HEK293T (cell line): ENCODE data around the gene MROH7.

Experiments used
- CTCF ChIA-PET: fragments of 350-600 bp; formaldehyde crosslinking; extraction: SDS; loops from one replicate; lab custom pipeline; 2021; ENCODE audit warnings: antibody characterized with exemption, inconsistent platforms; lab: Yijun Ruan, JAX
- POLR2A ChIA-PET: fragments of 350-600 bp; formaldehyde crosslinking; extraction: SDS; loops from one replicate; lab custom pipeline; 2020; ENCODE audit warnings: antibody characterized with exemption, inconsistent platforms; lab: Yijun Ruan, JAX
- DNase-seq: peaks from one replicate; pipeline ENCODE4 v3.0.0; 2012; ENCODE audit warnings: mixed read lengths; ENCODE audit errors: extremely low spot score
- ARNT ChIP-seq: fragments of 450-650 bp; IDR thresholded peaks from 2 replicates; pipeline ENCODE4 v1.6.1; 2017; ENCODE audit warnings: mild to moderate bottlenecking
- BHLHE40 ChIP-seq: fragments of 450-650 bp; IDR thresholded peaks from 2 replicates; pipeline ENCODE4 v1.6.1; 2016; ENCODE audit warnings: mild to moderate bottlenecking, moderate library complexity, borderline replicate concordance
- CTBP1 ChIP-seq: fragments of 450-650 bp; IDR thresholded peaks from 2 replicates; pipeline ENCODE4 v1.6.1; 2016; ENCODE audit warnings: borderline replicate concordance
- ELF4 ChIP-seq: fragments of 450-650 bp; IDR thresholded peaks from 2 replicates; pipeline ENCODE4 v1.6.1; 2017; ENCODE audit warnings: antibody characterized with exemption
- FOXA1 ChIP-seq: fragments of 450-650 bp; IDR thresholded peaks from 2 replicates; pipeline ENCODE4 v1.6.1; 2016; ENCODE audit warnings: mild to moderate bottlenecking
- FOXK2 ChIP-seq: fragments of 450-650 bp; IDR thresholded peaks from 2 replicates; pipeline ENCODE4 v1.6.1; 2016; ENCODE audit warnings: mild to moderate bottlenecking
- FOXM1 ChIP-seq: fragments of 450-650 bp; IDR thresholded peaks from 2 replicates; pipeline ENCODE4 v1.6.1; 2017; ENCODE audit warnings: mild to moderate bottlenecking, borderline replicate concordance
- HDGF ChIP-seq: fragments of 450-650 bp; IDR thresholded peaks from 2 replicates; pipeline ENCODE4 v1.6.1; 2017; ENCODE audit warnings: antibody characterized with exemption, borderline replicate concordance
- L3MBTL2 ChIP-seq: fragments of 450-650 bp; conservative IDR thresholded peaks from 2 replicates; pipeline ENCODE4 v1.6.1; 2016; ENCODE audit warnings: mild to moderate bottlenecking
- LEF1 ChIP-seq: fragments of 450-650 bp; IDR thresholded peaks from 2 replicates; pipeline ENCODE4 v1.6.1; 2017; ENCODE audit warnings: mild to moderate bottlenecking, borderline replicate concordance
- NFRKB ChIP-seq: fragments of 450-650 bp; IDR thresholded peaks from 2 replicates; pipeline ENCODE4 v1.6.1; 2016; ENCODE audit warnings: mild to moderate bottlenecking, moderate library complexity
- PKNOX1 ChIP-seq: fragments of 450-650 bp; IDR thresholded peaks from 2 replicates; pipeline ENCODE4 v1.6.1; 2016
- SP1 ChIP-seq: fragments of 450-650 bp; IDR thresholded peaks from 2 replicates; pipeline ENCODE4 v1.6.1; 2017
- SUZ12 ChIP-seq: fragments of 450-650 bp; IDR thresholded peaks from 2 replicates; pipeline ENCODE4 v1.6.1; 2016; ENCODE audit warnings: mild to moderate bottlenecking
- TARDBP ChIP-seq: fragments of 450-650 bp; IDR thresholded peaks from 2 replicates; pipeline ENCODE4 v1.6.1; 2016
- ZNF384 ChIP-seq: fragments of 450-650 bp; IDR thresholded peaks from 2 replicates; pipeline ENCODE4 v1.6.1; 2016

Gene MROH7

DNA sequence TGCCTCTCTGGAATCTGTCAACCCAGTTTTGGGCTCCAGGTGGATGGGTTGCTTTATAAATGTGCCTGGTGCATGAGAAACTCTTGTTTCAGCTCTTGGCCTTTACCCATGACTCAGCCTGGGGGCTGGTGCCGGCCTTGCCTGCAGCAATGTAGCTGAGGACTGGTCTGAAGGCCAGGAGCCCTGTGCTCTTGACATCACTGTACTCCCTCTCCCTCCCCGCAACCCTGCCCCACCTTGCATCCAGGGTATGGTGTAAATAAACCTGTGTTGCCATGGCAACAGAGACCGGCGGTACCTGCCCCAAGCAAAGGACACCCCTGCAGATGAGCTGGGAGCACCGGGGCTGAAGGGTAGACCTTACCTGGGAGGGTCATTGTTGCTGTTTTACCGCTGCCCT is 31.5 kb upstream of the MROH7 start:
- ChIA-PET CTCF (no interaction called here), POLR2A (no interaction called here)
- DNase-seq: no peak
- no peak for TF ChIP-seq FOXA1
- no peak for TF ChIP-seq CTBP1

DNA sequence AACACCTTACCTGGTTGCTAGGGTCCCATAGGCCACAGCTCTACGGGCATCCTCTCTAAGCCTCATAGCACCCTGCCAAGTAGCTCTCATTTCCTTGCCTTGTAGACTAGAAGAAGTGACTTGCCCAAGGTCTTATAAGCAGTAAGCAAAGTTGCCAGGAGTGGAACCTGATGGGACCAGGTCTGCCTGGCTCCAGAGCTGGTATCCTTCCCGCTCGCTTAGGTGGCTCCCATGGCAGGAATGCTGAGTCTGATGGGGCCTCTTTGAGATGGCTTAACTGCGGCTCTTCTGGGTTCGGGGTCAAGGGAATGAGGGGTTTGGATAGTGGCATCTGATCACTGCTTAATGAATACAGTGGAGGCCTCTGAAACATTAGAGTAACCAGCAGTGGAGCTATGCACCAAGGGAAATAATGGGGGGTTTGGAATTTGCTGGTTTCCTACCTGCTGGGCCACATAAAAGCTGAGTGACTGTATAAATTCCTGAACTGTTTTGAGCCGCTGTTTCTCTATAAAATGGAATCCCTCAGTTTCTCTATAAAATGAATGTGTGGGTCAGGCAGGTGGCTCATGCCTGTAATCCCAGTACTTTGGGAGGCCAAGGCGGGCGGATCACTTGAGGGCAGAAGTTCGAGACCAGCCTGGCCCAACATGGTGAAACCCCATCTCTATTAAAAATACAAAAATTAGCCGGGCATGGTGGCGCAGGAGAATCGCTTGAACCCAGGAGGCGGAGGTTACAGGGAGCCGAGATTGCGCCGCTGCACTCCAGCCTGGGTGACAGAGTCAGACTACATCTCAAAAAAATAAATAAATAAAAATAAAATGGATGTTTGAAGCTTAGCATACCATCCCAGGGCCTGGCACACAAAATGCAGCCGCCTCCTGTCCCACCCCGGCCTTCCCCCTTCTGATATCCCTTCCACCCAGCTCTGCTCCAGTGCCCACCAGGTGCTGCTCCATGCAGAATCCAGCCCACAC is 30.7 kb upstream of the MROH7 start:
- POLR2A ChIA-PET: no interaction called here
- TF ChIP-seq FOXA1 (no peak), HDGF (no peak), PKNOX1 (no peak), CTBP1 (no peak), SP1 (no peak), NFRKB (no peak), L3MBTL2 (no peak), FOXM1 (no peak), TARDBP (no peak), LEF1 (no peak), BHLHE40 (no peak), ELF4 (no peak), SUZ12 (no peak)
- DNase-seq: no peak
- CTCF ChIA-PET: no interaction called here

DNA sequence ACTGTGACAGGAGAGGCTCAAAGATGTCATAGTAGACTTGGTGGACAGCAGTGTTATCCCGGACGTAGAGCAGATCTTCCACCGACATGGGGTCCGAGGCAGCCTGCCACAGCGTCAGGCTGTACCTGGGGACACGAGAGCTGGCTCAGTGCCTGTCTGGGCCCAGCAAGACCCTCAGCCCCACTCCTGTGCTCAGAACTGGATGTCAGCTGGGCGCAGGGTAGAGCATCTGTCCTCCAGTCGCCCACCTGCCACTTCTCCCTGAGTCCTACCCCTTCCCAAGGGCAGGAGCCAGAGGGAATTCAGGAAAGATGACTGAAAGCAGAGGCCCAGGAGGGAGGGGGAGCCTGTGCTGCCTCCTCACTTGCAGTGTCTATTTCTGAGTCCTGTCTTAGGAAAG is 30.0 kb upstream of the MROH7 start:
- CTCF ChIA-PET: no interaction called here
- TF ChIP-seq PKNOX1: no peak
- TF ChIP-seq FOXA1: no peak
- no peak for TF ChIP-seq SUZ12
- no peak for TF ChIP-seq ZNF384
- TF ChIP-seq BHLHE40: no peak
- no peak for TF ChIP-seq FOXK2
- no peak for TF ChIP-seq LEF1
- no peak for TF ChIP-seq SP1
- no peak for TF ChIP-seq NFRKB
- TF ChIP-seq HDGF: no peak
- TF ChIP-seq L3MBTL2: no peak
- TF ChIP-seq FOXM1: no peak
- no peak for TF ChIP-seq ARNT
- no peak for TF ChIP-seq TARDBP
- no peak for TF ChIP-seq ELF4
- no peak for TF ChIP-seq CTBP1
- no peak for DNase-seq
- POLR2A ChIA-PET: no interaction called here

DNA sequence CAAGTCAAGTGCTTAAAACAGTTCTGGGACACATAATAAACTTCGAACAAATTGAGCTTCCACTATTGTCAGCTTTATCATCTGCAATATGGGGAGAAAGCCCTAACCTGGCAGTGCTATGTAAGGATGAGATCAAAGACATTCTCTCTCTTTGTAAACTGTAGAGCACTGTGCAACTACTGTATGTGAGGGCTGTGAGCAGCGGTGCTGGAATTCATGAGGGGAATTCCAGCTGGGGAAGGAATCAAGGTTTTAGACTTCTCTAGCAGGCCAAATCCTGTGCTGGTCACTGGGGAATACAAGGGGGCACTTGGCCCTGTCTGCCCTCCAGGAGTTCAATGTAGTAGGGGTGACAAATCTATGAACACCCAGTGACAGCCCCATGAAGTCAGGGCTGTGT is 27.6 kb upstream of the MROH7 start:
- ChIA-PET CTCF (no interaction called here), POLR2A (no interaction called here)
- TF ChIP-seq NFRKB (no peak), SP1 (no peak), ELF4 (no peak), TARDBP (no peak), HDGF (no peak), LEF1 (no peak), FOXA1 (no peak), L3MBTL2 (no peak), ZNF384 (no peak)
- no peak for DNase-seq

DNA sequence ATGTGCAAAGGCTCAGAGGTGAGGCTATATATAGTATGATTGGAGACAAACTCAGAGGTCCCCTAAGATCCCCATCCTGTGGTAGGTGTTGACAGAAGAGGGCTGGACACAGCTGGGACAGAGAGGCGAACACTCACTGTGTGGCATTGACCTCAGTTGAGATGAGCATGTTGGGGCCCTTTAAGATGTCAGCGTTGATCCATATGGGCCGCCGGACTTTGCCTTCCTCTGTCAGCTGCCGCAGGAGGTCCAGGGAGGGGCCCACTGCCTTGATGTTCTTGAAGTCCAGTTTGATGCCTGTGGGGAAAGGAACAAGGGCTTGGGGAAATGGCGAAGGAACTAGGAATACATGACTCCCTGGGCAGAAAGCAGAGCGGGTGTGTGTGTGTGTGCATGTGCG is 27.0 kb upstream of the MROH7 start:
- ChIA-PET POLR2A (no interaction called here), CTCF (no interaction called here)
- TF ChIP-seq PKNOX1: no peak
- TF ChIP-seq HDGF: no peak
- no peak for TF ChIP-seq BHLHE40
- no peak for TF ChIP-seq NFRKB
- TF ChIP-seq ELF4: no peak
- no peak for TF ChIP-seq FOXA1
- no peak for TF ChIP-seq FOXK2
- TF ChIP-seq FOXM1: no peak
- TF ChIP-seq TARDBP: no peak
- no peak for DNase-seq

DNA sequence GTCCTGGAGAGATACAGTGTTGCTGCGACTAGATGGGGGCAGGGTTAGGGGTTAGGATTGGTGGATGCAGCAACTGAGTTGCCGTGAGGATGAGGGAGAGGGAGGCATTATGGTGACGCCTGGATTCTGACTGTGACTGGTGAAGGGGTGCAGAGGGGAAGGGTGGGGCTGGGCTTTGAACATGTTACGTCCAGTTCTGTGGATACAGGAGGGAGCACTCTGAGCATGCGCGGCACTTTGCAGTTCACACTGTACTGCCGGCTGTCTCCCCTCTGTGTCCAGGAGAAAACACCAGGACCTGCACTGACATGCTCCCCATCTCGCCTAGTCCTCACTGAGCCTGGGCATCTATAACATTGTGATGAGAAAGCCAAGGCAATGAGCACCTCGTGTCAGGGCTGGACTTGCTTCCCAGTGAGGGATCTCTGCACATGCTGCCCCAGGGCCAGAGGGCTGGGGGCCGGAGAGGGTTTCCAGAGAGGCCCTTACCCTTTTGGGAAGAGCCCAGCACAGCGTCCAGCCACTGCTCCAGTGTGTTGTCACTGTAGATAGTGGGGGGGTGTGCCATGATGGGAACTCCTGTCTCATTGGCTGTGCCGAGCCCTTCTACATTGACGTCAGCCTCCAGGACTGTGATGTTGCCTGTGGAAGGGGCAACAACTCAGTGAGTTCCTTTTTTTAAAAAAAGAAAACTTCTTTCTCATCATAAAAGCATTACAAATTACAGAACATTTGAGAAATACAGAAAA is 25.9 kb upstream of the MROH7 start:
- CTCF ChIA-PET: no interaction called here
- no peak for DNase-seq
- TF ChIP-seq FOXA1 (no peak), PKNOX1 (no peak), SP1 (no peak), CTBP1 (no peak), L3MBTL2 (no peak), FOXK2 (no peak), ELF4 (no peak), NFRKB (no peak), TARDBP (no peak), FOXM1 (no peak), ZNF384 (no peak), BHLHE40 (no peak), LEF1 (no peak), HDGF (no peak), SUZ12 (no peak), ARNT (no peak)
- POLR2A ChIA-PET: no interaction called here
